Loucy (cell line): ENCODE measurements around the gene GSTT2B.

ENCODE experiments used
- H2AFZ ChIP-seq: fragments of 200-600 bp; sonication (generic); 2 replicates; pipeline ENCODE4 v1.6.0; 2016; ENCODE audit warnings: antibody characterized with exemption, mild to moderate bottlenecking, low read length, moderate library complexity
- H3F3A ChIP-seq: fragments of 200-600 bp; 2 replicates; pipeline ENCODE4 v1.6.0; 2016; ENCODE audit warnings: antibody characterized with exemption, low read depth, mild to moderate bottlenecking
- H3K27me3 ChIP-seq: fragments of 200-600 bp; sonication (generic); 2 replicates; pipeline ENCODE4 v1.6.1; 2014; ENCODE audit warnings: low read length, mild to moderate bottlenecking; ENCODE audit not compliant: insufficient read depth, poor library complexity, severe bottlenecking
- H3K36me3 ChIP-seq: fragments of 200-600 bp; sonication (generic); 2 replicates; pipeline ENCODE4 v1.6.1; 2016; ENCODE audit warnings: low read length; ENCODE audit not compliant: insufficient read depth
- H3K4me1 ChIP-seq: fragments of 200-600 bp; sonication (generic); 2 replicates; pipeline ENCODE4 v1.5.1; 2014; ENCODE audit warnings: low read length, mild to moderate bottlenecking; ENCODE audit not compliant: insufficient read depth, poor library complexity, severe bottlenecking
- H3K4me2 ChIP-seq: fragments of 200-600 bp; sonication (generic); 2 replicates; pipeline ENCODE4 v1.6.0; 2014; ENCODE audit warnings: antibody characterized with exemption, low read length, low read depth, mild to moderate bottlenecking; ENCODE audit not compliant: poor library complexity, severe bottlenecking
- H3K4me3 ChIP-seq: fragments of 200-600 bp; sonication (generic); 2 replicates; pipeline ENCODE4 v1.5.1; 2014; ENCODE audit warnings: low read length, mild to moderate bottlenecking, mixed read lengths; ENCODE audit not compliant: poor library complexity, severe bottlenecking
- H3K79me2 ChIP-seq: fragments of 200-600 bp; sonication (generic); 2 replicates; pipeline ENCODE4 v1.6.1; 2014; ENCODE audit warnings: low read length; ENCODE audit not compliant: insufficient read depth
- H3K9ac ChIP-seq: fragments of 200-600 bp; sonication (generic); 2 replicates; pipeline ENCODE4 v1.6.0; 2014; ENCODE audit warnings: mild to moderate bottlenecking, low read depth, low read length, moderate library complexity; ENCODE audit not compliant: poor library complexity, severe bottlenecking
- H3K9me2 ChIP-seq: fragments of 200-600 bp; sonication (generic); replicated peaks from 2 replicates; pipeline ENCODE4 v1.6.1; 2016; ENCODE audit warnings: low read depth, low read length, mixed read lengths
- H3K9me3 ChIP-seq: fragments of 200-600 bp; sonication (generic); 2 replicates; pipeline ENCODE4 v1.6.1; 2014; ENCODE audit warnings: mild to moderate bottlenecking, antibody characterized with exemption, low read length, low read depth; ENCODE audit not compliant: insufficient read depth
- H4K20me1 ChIP-seq: fragments of 200-600 bp; sonication (generic); 2 replicates; pipeline ENCODE4 v1.6.0; 2014; ENCODE audit warnings: antibody characterized with exemption, low read length, mild to moderate bottlenecking; ENCODE audit not compliant: insufficient read depth, poor library complexity, severe bottlenecking
- CTCF ChIP-seq: fragments of 200-600 bp; sonication (generic); conservative IDR thresholded peaks from 2 replicates; pipeline ENCODE4 v1.5.1; 2014; ENCODE audit warnings: mild to moderate bottlenecking, antibody characterized with exemption, low read length
- EZH2phosphoT487 ChIP-seq: fragments of 200-600 bp; IDR thresholded peaks from 2 replicates; pipeline ENCODE4 v1.6.1; 2018; ENCODE audit warnings: antibody characterized with exemption, mild to moderate bottlenecking, moderate library complexity, borderline replicate concordance

GSTT2B gene

GRCh38 chr22:24003887-24004286 is 42.9 kb upstream of the GSTT2B start:
- Histone ChIP-seq H3K79me2 (no peaks in the 10 kb centered on the region), H3F3A (no peaks in the 10 kb centered on the region), H3K9me3 (no peaks in the 10 kb centered on the region), H3K36me3 (no peaks in the 10 kb centered on the region), H2AFZ (no peak overlapping the region), H3K4me1 (no peaks in the 10 kb centered on the region), H3K9ac (no peak overlapping the region), H3K9me2 (no peaks in the 10 kb centered on the region), H4K20me1 (no peaks in the 10 kb centered on the region), H3K4me2 (no peak overlapping the region), H3K4me3 (no peak overlapping the region), H3K27me3 (no peaks in the 10 kb centered on the region)
- TF ChIP-seq EZH2phosphoT487, result no peak
- no peak for TF ChIP-seq CTCF

DNA sequence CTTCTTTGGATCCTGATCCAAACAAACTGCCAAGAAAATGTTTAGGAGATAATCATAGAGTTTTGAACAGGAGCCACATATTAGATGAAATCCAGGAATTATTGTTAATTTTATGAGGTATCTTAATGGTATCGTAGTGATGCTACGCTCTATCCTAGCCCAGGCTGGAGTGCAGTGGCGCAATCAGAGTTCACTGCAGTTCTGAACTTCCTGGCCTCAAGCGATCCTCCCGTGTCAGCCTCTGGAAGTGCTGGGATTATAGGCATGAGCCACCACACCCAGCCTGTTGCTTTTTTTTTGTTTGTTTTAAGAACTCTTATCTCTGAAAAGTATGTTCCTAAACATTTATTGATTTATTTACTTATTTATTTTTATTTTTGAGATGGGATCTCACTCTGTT is 41.9 kb upstream of the GSTT2B start:
- no peaks in the 10 kb centered on the region for H4K20me1 ChIP-seq
- no peaks in the 10 kb centered on the region for H3K4me1 ChIP-seq
- no peak overlapping the region for H2AFZ ChIP-seq
- H3F3A ChIP-seq, result no peaks in the 10 kb centered on the region
- H3K9me3 ChIP-seq, result no peaks in the 10 kb centered on the region
- TF ChIP-seq CTCF (no peak), EZH2phosphoT487 (no peak)
- no peak overlapping the region for H3K9ac ChIP-seq
- H3K4me2 ChIP-seq, result no peak overlapping the region
- H3K4me3 ChIP-seq, result no peak overlapping the region
- H3K79me2 ChIP-seq, result no peaks in the 10 kb centered on the region
- H3K36me3 ChIP-seq, result no peaks in the 10 kb centered on the region
- H3K27me3 ChIP-seq, result no peaks in the 10 kb centered on the region
- no peaks in the 10 kb centered on the region for H3K9me2 ChIP-seq

DNA sequence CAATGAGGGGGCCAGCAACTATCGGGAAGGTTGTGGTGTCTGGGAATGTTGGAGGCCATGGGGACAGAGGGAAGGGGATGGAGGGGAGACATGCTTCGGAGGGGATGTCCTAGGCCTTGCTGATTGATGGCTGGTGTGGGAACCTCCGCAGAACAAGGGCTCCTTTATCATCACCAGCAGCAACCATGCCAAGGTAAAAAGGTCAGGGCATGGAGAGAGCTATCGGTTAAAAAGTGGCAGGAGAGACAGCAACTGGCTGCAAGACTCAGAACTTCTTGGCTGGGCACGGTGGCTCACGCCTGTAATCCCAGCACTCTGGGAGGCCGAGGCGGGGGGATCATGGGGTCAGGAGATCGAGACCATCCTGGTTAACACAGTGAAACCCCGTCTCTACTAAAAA is 41.3 kb upstream of the GSTT2B start:
- TF ChIP-seq CTCF, result no peak
- no peaks in the 10 kb centered on the region for H4K20me1 ChIP-seq
- H3K79me2 ChIP-seq, result no peaks in the 10 kb centered on the region
- H2AFZ ChIP-seq, result no peak overlapping the region
- H3K9me3 ChIP-seq, result no peaks in the 10 kb centered on the region
- H3K4me2 ChIP-seq, result no peak overlapping the region
- H3K4me3 ChIP-seq, result no peak overlapping the region
- no peaks in the 10 kb centered on the region for H3K27me3 ChIP-seq
- no peaks in the 10 kb centered on the region for H3K9me2 ChIP-seq
- H3F3A ChIP-seq, result no peaks in the 10 kb centered on the region
- H3K36me3 ChIP-seq, result no peaks in the 10 kb centered on the region
- no peaks in the 10 kb centered on the region for H3K4me1 ChIP-seq
- no peak overlapping the region for H3K9ac ChIP-seq
